HL-60 (cell line): Measurements from ENCODE around the gene FBN1.

Experiments used
- CTCF ChIP-seq: IDR thresholded peaks from one replicate; pipeline ENCODE4 v1.5.1; 2011; ENCODE audit warnings: low read length, control low read depth, inconsistent platforms; ENCODE audit not compliant: insufficient read depth
- GABPA ChIP-seq: IDR thresholded peaks from 2 replicates; pipeline ENCODE4 v1.6.1; 2012; ENCODE audit warnings: low read depth
- POLR2AphosphoS5 ChIP-seq: IDR thresholded peaks from 2 replicates; pipeline ENCODE4 v1.6.1; 2012; ENCODE audit warnings: low read depth
- REST ChIP-seq: IDR thresholded peaks from 2 replicates; pipeline ENCODE4 v1.6.1; 2012; ENCODE audit warnings: low read depth; ENCODE audit not compliant: insufficient replicate concordance
- SPI1 ChIP-seq: IDR thresholded peaks from 2 replicates; pipeline ENCODE4 v1.6.1; 2012; ENCODE audit warnings: low read depth, mild to moderate bottlenecking, borderline replicate concordance

- TF ChIP-seq CTCF (no peak), POLR2AphosphoS5 (no peak), GABPA (no peak), REST (no peak), SPI1 (no peak)
Observed at GRCh38 chr15:48479751-48480150, 165.8 kb downstream of the FBN1 start.
